Mesenchymal stem cell (in vitro differentiated cells and primary cell): ENCODE measurements around the gene MIAT.

ENCODE experiments used
- DNase-seq: peaks from one replicate; pipeline ENCODE4 v3.0.0-alpha.2; 2013
- H2AFZ ChIP-seq: one replicate; pipeline ENCODE4 v1.6.1; 2013; ENCODE audit warnings: low read depth, mild to moderate bottlenecking, control low read depth, inconsistent platforms, low read length, moderate library complexity
- H2AK5ac ChIP-seq: 2 replicates; pipeline ENCODE4 v1.6.1; 2013; ENCODE audit warnings: low read length, moderate library complexity, mild to moderate bottlenecking, inconsistent platforms; ENCODE audit not compliant: severe bottlenecking
- H2BK120ac ChIP-seq: one replicate; pipeline ENCODE4 v1.6.1; 2013; ENCODE audit warnings: low read depth, mild to moderate bottlenecking, inconsistent platforms, low read length, moderate library complexity
- H2BK12ac ChIP-seq, 2 experiments: one replicate each; pipeline ENCODE4 v1.6.1; 2013; ENCODE audit warnings: inconsistent platforms in 2 of 2, low read length in 2 of 2, mild to moderate bottlenecking in 2 of 2, moderate library complexity in 2 of 2, control low read depth in 1 of 2
- H2BK15ac ChIP-seq: one replicate; pipeline ENCODE4 v1.6.1; 2013; ENCODE audit warnings: mild to moderate bottlenecking, low read depth, inconsistent platforms; ENCODE audit not compliant: poor library complexity, severe bottlenecking
- H2BK5ac ChIP-seq: 2 replicates; pipeline ENCODE4 v1.6.1; 2013; ENCODE audit warnings: low read depth, mild to moderate bottlenecking, low read length, control low read depth, inconsistent platforms; ENCODE audit not compliant: poor library complexity, severe bottlenecking
- H3K14ac ChIP-seq, 2 experiments: one replicate each; pipeline ENCODE4 v1.6.1; 2013; ENCODE audit warnings: inconsistent platforms in 2 of 2, low read length in 2 of 2, control low read depth in 1 of 2, mild to moderate bottlenecking in 1 of 2, moderate library complexity in 1 of 2
- H3K18ac ChIP-seq, 2 experiments: one replicate each; pipeline ENCODE4 v1.6.1; 2013; ENCODE audit warnings: inconsistent platforms in 2 of 2, low read length in 2 of 2, control low read depth in 1 of 2, low read depth in 1 of 2, mild to moderate bottlenecking in 1 of 2
- H3K23ac ChIP-seq, 2 experiments: one replicate each; pipeline ENCODE4 v1.6.1; 2013; ENCODE audit warnings: inconsistent platforms in 2 of 2, low read length in 2 of 2, mild to moderate bottlenecking in 2 of 2, moderate library complexity in 2 of 2, control low read depth in 1 of 2
- H3K27ac ChIP-seq: 2 replicates; pipeline ENCODE4 v1.5.1; 2013; ENCODE audit warnings: mild to moderate bottlenecking, moderate library complexity, low read length, control low read depth, inconsistent platforms; ENCODE audit not compliant: poor library complexity, severe bottlenecking
- H3K27me3 ChIP-seq, 2 experiments: 2 replicates each; pipeline versions ENCODE4 v1.6.1 to v1.7.0; 2013; ENCODE audit warnings: low read length in 2 of 2, mild to moderate bottlenecking in 2 of 2, moderate library complexity in 2 of 2, control low read depth in 1 of 2, inconsistent platforms in 1 of 2; ENCODE audit not compliant: control insufficient read depth in 1 of 2, insufficient read depth in 1 of 2
- H3K36me3 ChIP-seq, 2 experiments: 2 replicates each; pipeline versions ENCODE4 v1.6.1 to v1.7.0; 2013; ENCODE audit warnings: low read length in 2 of 2, control low read depth in 1 of 2, inconsistent platforms in 1 of 2, low read depth in 1 of 2, mild to moderate bottlenecking in 1 of 2; ENCODE audit not compliant: insufficient read depth in 2 of 2, control insufficient read depth in 1 of 2
- H3K4ac ChIP-seq, 2 experiments: one replicate each; pipeline ENCODE4 v1.6.1; 2013; ENCODE audit warnings: inconsistent platforms in 2 of 2, low read length in 2 of 2, mild to moderate bottlenecking in 2 of 2, moderate library complexity in 2 of 2, control low read depth in 1 of 2, low read depth in 1 of 2
- H3K4me1 ChIP-seq: 2 replicates; pipeline ENCODE4 v1.6.1; 2013; ENCODE audit warnings: low read depth, low read length, control low read depth; ENCODE audit not compliant: control insufficient read depth, insufficient read depth
- H3K4me2 ChIP-seq: 2 replicates; pipeline ENCODE4 v1.6.1; 2013; ENCODE audit warnings: low read length, mild to moderate bottlenecking, inconsistent platforms; ENCODE audit not compliant: poor library complexity, severe bottlenecking
- H3K4me3 ChIP-seq, 2 experiments: 2 replicates each; pipeline versions ENCODE4 v1.5.1 to v1.7.0; 2013; ENCODE audit warnings: low read length in 2 of 2, mild to moderate bottlenecking in 2 of 2, control low read depth in 1 of 2, low read depth in 1 of 2; ENCODE audit not compliant: insufficient read depth in 1 of 2
- H3K79me1 ChIP-seq: replicated peaks from 2 replicates; pipeline ENCODE4 v1.6.1; 2013; ENCODE audit warnings: mild to moderate bottlenecking, control low read depth, low read length, inconsistent platforms; ENCODE audit not compliant: poor library complexity, severe bottlenecking
- H3K9ac ChIP-seq: 2 replicates; pipeline ENCODE4 v1.7.0; 2013; ENCODE audit warnings: mild to moderate bottlenecking, low read length, moderate library complexity
- H3K9me3 ChIP-seq: 2 replicates; pipeline ENCODE4 v1.7.0; 2013; ENCODE audit warnings: mild to moderate bottlenecking, low read length; ENCODE audit not compliant: control insufficient read depth
- H4K8ac ChIP-seq: one replicate; pipeline ENCODE4 v1.6.1; 2013; ENCODE audit warnings: inconsistent platforms, mild to moderate bottlenecking, low read length, moderate library complexity
- H4K91ac ChIP-seq: one replicate; pipeline ENCODE4 v1.6.1; 2013; ENCODE audit warnings: mild to moderate bottlenecking, low read length, inconsistent platforms
- WGBS: methylation state at CpG from one replicate; pipeline ENCODE4 v1.1.7; 2013; ENCODE audit warnings: mixed read lengths; 5-methylcytosine and 5-hydroxymethylcytosine counted together

The MIAT gene

GRCh38 chr22:26631282-26631681, 26.1 kb upstream of the MIAT start:
- Histone ChIP-seq H4K8ac (no peak overlapping the region), H3K23ac (no peak overlapping the region), H3K27me3 (peaks cover 11 to 30% of the 10 kb centered on the region in 2 experiments), H2BK15ac (no peak overlapping the region), H2BK5ac (no peak overlapping the region), H3K9me3 (no peaks in the 10 kb centered on the region), H2BK12ac (no peak overlapping the region), H3K79me1 (no peaks in the 10 kb centered on the region), H3K4me3 (no peak overlapping the region), H3K4me1 (no peaks in the 10 kb centered on the region), H3K4me2 (no peak overlapping the region), H3K27ac (no peak overlapping the region), H2AK5ac (no peak overlapping the region), H2BK120ac (no peak overlapping the region), H3K18ac (no peak overlapping the region), H3K36me3 (no peaks in the 10 kb centered on the region), H3K9ac (no peak overlapping the region), H2AFZ (no peak overlapping the region), H3K14ac (no peak overlapping the region), H4K91ac (no peak overlapping the region), H3K4ac (no peak overlapping the region)
- 93% methylated on average over 4 of the region's 4 CpGs for WGBS
- no peak for DNase-seq

GRCh38 chr22:26632422-26633155, 24.8 kb upstream of the MIAT start:
- no peaks in the 10 kb centered on the region for H3K79me1 ChIP-seq
- WGBS, result 32% methylated on average over 6 of the region's 8 CpGs
- no peak overlapping the region for H3K14ac ChIP-seq

GRCh38 chr22:26634189-26634588, 23.2 kb upstream of the MIAT start:
- no peak overlapping the region for H2BK120ac ChIP-seq
- H3K4me2 ChIP-seq, result no peak overlapping the region
- H3K14ac ChIP-seq, result no peak overlapping the region
- H2AK5ac ChIP-seq, result no peak overlapping the region
- no peak overlapping the region for H4K91ac ChIP-seq
- H3K79me1 ChIP-seq, result no peaks in the 10 kb centered on the region
- H3K27me3 ChIP-seq, result peaks cover 9 to 36% of the 10 kb centered on the region in 2 experiments
- H3K36me3 ChIP-seq, result no peaks in the 10 kb centered on the region
- no peak for DNase-seq
- H3K23ac ChIP-seq, result no peak overlapping the region
- H2BK12ac ChIP-seq, result no peak overlapping the region
- H2BK15ac ChIP-seq, result no peak overlapping the region
- WGBS, result no CpG with 5 or more reads among the region's 3 CpGs
- no peaks in the 10 kb centered on the region for H3K4me1 ChIP-seq
- H3K4ac ChIP-seq, result no peak overlapping the region
- no peak overlapping the region for H3K27ac ChIP-seq
- no peak overlapping the region for H2BK5ac ChIP-seq
- no peaks in the 10 kb centered on the region for H3K9me3 ChIP-seq
- no peak overlapping the region for H4K8ac ChIP-seq
- no peak overlapping the region for H3K9ac ChIP-seq
- H3K4me3 ChIP-seq, result no peak overlapping the region
- H3K18ac ChIP-seq, result no peak overlapping the region
- H2AFZ ChIP-seq, result no peak overlapping the region

More at GRCh38 chr22:26632422-26633155, 24.8 kb upstream of the MIAT start:
- H3K4ac ChIP-seq, result no peak overlapping the region
- no peak overlapping the region for H3K4me2 ChIP-seq
- no peak for DNase-seq
- no peaks in the 10 kb centered on the region for H3K36me3 ChIP-seq
- no peak overlapping the region for H2AK5ac ChIP-seq
- H3K9ac ChIP-seq, result no peak overlapping the region
- no peak overlapping the region for H4K8ac ChIP-seq
- no peak overlapping the region for H3K23ac ChIP-seq
- H2BK12ac ChIP-seq, result no peak overlapping the region
- H3K9me3 ChIP-seq, result no peaks in the 10 kb centered on the region
- no peak overlapping the region for H3K18ac ChIP-seq
- no peak overlapping the region for H3K27ac ChIP-seq
- H3K4me3 ChIP-seq, result no peak overlapping the region
- H4K91ac ChIP-seq, result no peak overlapping the region
- H2BK120ac ChIP-seq, result no peak overlapping the region
- no peak overlapping the region for H2BK15ac ChIP-seq
- peaks cover 11 to 34% of the 10 kb centered on the region in 2 experiments for H3K27me3 ChIP-seq
- H2AFZ ChIP-seq, result no peak overlapping the region
- no peaks in the 10 kb centered on the region for H3K4me1 ChIP-seq
- H2BK5ac ChIP-seq, result no peak overlapping the region

GRCh38 chr22:26635117-26635516, 22.3 kb upstream of the MIAT start:
- H3K14ac ChIP-seq, result no peak overlapping the region
- no peak overlapping the region for H2BK5ac ChIP-seq
- no peak overlapping the region for H4K8ac ChIP-seq
- no peak overlapping the region for H3K27ac ChIP-seq
- no peak overlapping the region for H2AK5ac ChIP-seq
- no peak overlapping the region for H3K4me2 ChIP-seq
- WGBS, result 89% methylated on average over 2 of the region's 2 CpGs
- peaks cover 9 to 44% of the 10 kb centered on the region in 2 experiments for H3K27me3 ChIP-seq
- H3K9me3 ChIP-seq, result no peaks in the 10 kb centered on the region
- no peak overlapping the region for H3K23ac ChIP-seq
- H3K36me3 ChIP-seq, result no peaks in the 10 kb centered on the region
- no peaks in the 10 kb centered on the region for H3K4me1 ChIP-seq
- no peak overlapping the region for H2BK120ac ChIP-seq
- no peak overlapping the region for H2AFZ ChIP-seq
- H3K4ac ChIP-seq, result no peak overlapping the region
- no peak overlapping the region for H2BK15ac ChIP-seq
- H3K18ac ChIP-seq, result no peak overlapping the region
- no peak overlapping the region for H4K91ac ChIP-seq
- H3K4me3 ChIP-seq, result no peak overlapping the region
- no peak overlapping the region for H2BK12ac ChIP-seq
- DNase-seq, result no peak
- H3K9ac ChIP-seq, result no peak overlapping the region
- no peaks in the 10 kb centered on the region for H3K79me1 ChIP-seq
